Aorta (tissue), 5 donors: Measurements from ENCODE around the gene OR13C9. TPM values are rescaled to one million over a fixed set of nuclear protein-coding genes. Genes with fewer than 3 reads are reported as not detected.
"Not testable (repeated sequence)": the region's sequence is repeated elsewhere in the genome, so short reads cannot be mapped to it uniquely, and the experiment has no call there.

Experiments
- ATAC-seq: fragments of 200-7000 bp; cut with Tn5 transposase; one replicate; pipeline ENCODE4 v1.9.1; 2022; ENCODE audit warnings: moderate library complexity; ENCODE audit not compliant: low FRiP score
- DNase-seq, 2 donors: peaks; one replicate each; pipeline ENCODE4 v3.0.0-alpha.2; 2020
- H3K27ac ChIP-seq, 2 donors: one replicate each; pipeline ENCODE4 v1.5.1; 2013; ENCODE audit warnings: low read length in 2 of 2, mild to moderate bottlenecking in 2 of 2, moderate library complexity in 2 of 2, control low read depth in 1 of 2, inconsistent platforms in 1 of 2, low read depth in 1 of 2
- H3K27me3 ChIP-seq, 2 donors: one replicate each; pipeline ENCODE4 v1.6.1; 2013; ENCODE audit warnings: control low read depth in 1 of 2, low read length in 1 of 2, mild to moderate bottlenecking in 1 of 2, moderate library complexity in 1 of 2; ENCODE audit not compliant: insufficient read depth in 2 of 2, control insufficient read depth in 1 of 2
- H3K36me3 ChIP-seq, 2 donors: one replicate each; pipeline ENCODE4 v1.6.1; 2013; ENCODE audit warnings: control low read depth in 1 of 2, low read length in 1 of 2, mild to moderate bottlenecking in 1 of 2; ENCODE audit not compliant: insufficient read depth in 2 of 2, control insufficient read depth in 1 of 2
- H3K4me1 ChIP-seq, 2 donors: one replicate each; pipeline ENCODE4 v1.6.1; 2013; ENCODE audit warnings: low read length in 2 of 2, control low read depth in 1 of 2, mild to moderate bottlenecking in 1 of 2, moderate library complexity in 1 of 2; ENCODE audit not compliant: insufficient read depth in 2 of 2, control insufficient read depth in 1 of 2
- H3K4me3 ChIP-seq, 2 donors: one replicate each; pipeline ENCODE4 v1.5.1; 2013; ENCODE audit warnings: low read length in 2 of 2, control low read depth in 1 of 2, mild to moderate bottlenecking in 1 of 2
- H3K9me3 ChIP-seq: one replicate; pipeline ENCODE4 v1.6.1; 2013; ENCODE audit warnings: mild to moderate bottlenecking, low read length; ENCODE audit not compliant: control insufficient read depth
- WGBS, 2 donors: extraction: QIAGEN DNeasy Blood & Tissue Kit; methylation state at CpG; one replicate each; pipeline ENCODE4 v1.1.7; 2013; 5-methylcytosine and 5-hydroxymethylcytosine counted together
- intact Hi-C, 2 donors: fragments of 100-400 bp; cut with DNase I; formaldehyde crosslinking; loops; one replicate each; pipeline versions ENCODE4 v1.14.2 to v1.15.0; 2022
- long read RNA-seq, 2 donors: library from polyadenylated mRNA; unstranded; transcript quantifications; one replicate each; pipeline ENCODE4 v2.0.0, GENCODE V29; 2020 to 2021
- polyA plus RNA-seq, 2 donors: library from polyadenylated mRNA; stranded (reverse); fragments of 200-250 nt; gene quantifications; one replicate each; pipeline ENCODE4 v1.2.3, GENCODE V29; 2013
- total RNA-seq, 2 donors: library from RNA; stranded (reverse); fragmentation: NEBNext Ultra II Directional; extraction: Animal tissue kit (Norgen Biotek cat#: 25700); gene quantifications; one replicate each; pipeline ENCODE4 v1.2.1, GENCODE V29; 2021
- donor health status: healthy with polysubstance abuse.
- donor health status: Bipolar disorder and iron deficiency.
- donor health status: DM: no; HTN: no; CAD: no.
- donor health status: DM: no; HTN: no; CAD: no.
- donor health status: DM: yes; HTN: yes; CAD: no.

The OR13C9 gene, protein sequence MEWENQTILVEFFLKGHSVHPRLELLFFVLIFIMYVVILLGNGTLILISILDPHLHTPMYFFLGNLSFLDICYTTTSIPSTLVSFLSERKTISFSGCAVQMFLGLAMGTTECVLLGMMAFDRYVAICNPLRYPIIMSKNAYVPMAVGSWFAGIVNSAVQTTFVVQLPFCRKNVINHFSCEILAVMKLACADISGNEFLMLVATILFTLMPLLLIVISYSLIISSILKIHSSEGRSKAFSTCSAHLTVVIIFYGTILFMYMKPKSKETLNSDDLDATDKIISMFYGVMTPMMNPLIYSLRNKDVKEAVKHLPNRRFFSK
- total RNA-seq (not detected), polyA plus RNA-seq (not detected)
- long read RNA-seq, donor 1 = 0 reads
- long read RNA-seq, donor 2 = 0 reads

DNA sequence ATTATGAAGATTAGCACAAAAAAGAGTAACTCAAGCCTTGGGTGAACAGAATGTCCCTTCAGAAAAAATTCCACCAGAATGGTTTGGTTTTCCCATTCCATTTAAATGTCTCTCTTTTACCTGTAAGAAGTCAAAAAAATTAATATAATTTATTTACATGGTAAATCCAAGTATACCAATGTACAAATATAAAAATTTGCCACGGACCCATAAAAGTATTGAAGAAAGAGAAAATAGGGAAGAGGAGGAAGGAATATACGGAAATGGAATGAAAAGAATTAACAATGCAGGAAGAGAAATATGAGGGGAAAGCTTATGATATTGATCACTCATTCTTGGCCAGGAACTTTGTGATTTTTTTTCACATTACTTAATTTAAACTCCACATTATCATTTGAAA is at the start of gene OR13C9:
TSS of gene OR13C9 (minus strand) at position 101 of the 400 bp plus-strand sequence. CDS start at position 101, 0 bp downstream.
- intact Hi-C loops = no loop called here
- no peak within 1 kb of the TSS for H3K4me3 ChIP-seq
- H3K4me1 ChIP-seq = no peaks in the 10 kb centered on the region
- ATAC-seq (no peak), DNase-seq (no peak)
- no peak within 1 kb of the TSS for H3K27ac ChIP-seq
- H3K9me3 ChIP-seq = no peaks in the 10 kb centered on the region
- H3K36me3 ChIP-seq = no peaks in the 10 kb centered on the region
- H3K27me3 ChIP-seq = no peaks in the 10 kb centered on the region
- 65 to 73% methylated on average over 2 of the region's 2 CpGs for WGBS, 2 donors

DNA sequence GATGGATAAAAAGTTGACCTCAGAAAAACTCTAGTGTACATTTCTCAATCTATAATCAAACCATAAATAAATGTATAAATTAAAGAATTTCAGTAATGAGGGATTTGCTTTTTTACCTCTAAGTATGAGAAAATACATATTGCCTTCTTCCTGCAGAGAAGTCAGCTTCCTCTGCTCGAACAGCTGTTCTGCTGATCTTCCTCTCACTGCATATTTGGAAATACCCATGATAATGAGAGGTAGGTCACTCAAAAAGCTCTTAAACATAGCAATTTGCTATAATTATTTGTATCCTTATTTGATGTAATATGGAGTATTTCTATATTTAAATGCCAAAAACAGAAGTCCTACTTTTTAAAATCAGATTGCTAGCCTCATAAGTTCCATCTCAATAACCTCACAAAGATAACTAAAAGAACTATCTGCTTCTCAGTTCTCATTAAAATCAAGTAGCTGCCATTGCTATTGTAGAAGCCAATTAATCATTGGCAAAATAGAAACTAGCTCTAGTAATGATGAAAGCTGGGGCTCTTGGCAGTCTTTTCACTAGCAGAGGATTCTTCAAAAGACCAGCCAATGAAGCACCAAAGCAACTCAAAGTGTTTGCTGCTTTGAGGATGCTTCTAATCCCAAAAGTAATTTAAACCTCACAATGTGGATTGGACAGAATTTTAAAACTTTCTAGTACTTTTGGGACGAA is 40.6 kb upstream of the OR13C9 start:
- ATAC-seq = no peak
- intact Hi-C loops = no loop called here

DNA sequence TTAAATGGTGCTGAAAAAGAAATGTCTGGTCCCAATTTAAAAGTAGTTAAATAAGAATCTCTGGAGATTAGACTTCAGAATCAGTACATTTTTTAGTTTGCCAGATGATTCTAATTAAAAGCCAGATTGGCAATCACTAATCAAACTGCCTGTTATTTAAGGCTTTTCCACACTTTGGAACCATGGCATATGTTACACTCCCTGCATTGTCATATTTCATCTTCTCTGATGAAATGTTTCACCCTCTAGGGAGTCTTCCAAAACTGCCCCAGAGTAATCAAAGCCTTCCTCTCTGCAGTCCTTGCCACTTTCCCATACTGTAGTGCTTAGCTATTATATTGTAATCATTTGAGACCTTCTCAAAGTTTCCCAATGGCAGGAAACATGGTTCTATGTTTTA is 17.5 kb upstream of the OR13C9 start:
- ATAC-seq (no peak), DNase-seq (no peak)
- no peaks in the 10 kb centered on the region for H3K4me1 ChIP-seq
- intact Hi-C loops = no loop called here
- H3K27me3 ChIP-seq = no peaks in the 10 kb centered on the region
- no peak overlapping the region for H3K4me3 ChIP-seq
- H3K27ac ChIP-seq = no peak overlapping the region
- H3K9me3 ChIP-seq = peaks cover 1% of the 10 kb centered on the region
- no peaks in the 10 kb centered on the region for H3K36me3 ChIP-seq

More for the DNA sequence above, 40.6 kb upstream of the OR13C9 start:
- Histone ChIP-seq H3K27me3 (peaks cover 0 to 2% of the 10 kb centered on the region in 2 donors), H3K27ac (no peak overlapping the region), H3K9me3 (no peaks in the 10 kb centered on the region), H3K36me3 (no peaks in the 10 kb centered on the region), H3K4me3 (no peak overlapping the region), H3K4me1 (no peaks in the 10 kb centered on the region)
- DNase-seq = no peak
- WGBS, 2 donors = 55 to 59% methylated on average over 2 of the region's 2 CpGs

DNA sequence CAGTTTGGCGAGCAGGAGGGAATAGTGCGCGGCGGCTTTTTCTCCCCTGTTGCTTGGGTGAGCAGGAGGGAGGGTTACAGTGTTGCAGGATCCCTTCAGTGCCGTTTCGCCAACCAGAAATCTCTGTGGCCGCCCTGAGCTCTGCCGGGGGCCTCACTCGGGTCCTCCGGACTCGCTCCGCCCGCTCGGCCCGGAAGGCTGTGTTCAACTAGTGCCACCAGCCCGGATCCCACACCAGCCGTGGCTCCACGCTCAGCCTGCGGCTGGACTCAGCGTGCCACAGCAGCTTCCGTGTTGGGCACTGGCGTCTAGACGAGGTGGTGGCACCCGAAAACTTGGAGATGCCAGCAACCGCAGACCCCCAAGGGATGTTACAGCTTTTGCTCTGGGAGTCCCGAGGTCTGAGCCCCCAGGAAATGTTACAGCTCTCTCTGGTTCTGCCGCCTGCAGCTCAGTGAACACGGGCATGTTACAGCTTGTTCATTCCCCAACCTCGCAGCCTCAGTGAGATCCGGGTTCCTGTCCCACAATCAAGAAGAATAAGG is 16.0 kb upstream of the OR13C9 start:
- no peaks in the 10 kb centered on the region for H3K27me3 ChIP-seq
- ATAC-seq (no peak), DNase-seq (peak in 1 of 2 donors; percentile 74)
- H3K4me1 ChIP-seq = no peaks in the 10 kb centered on the region
- WGBS, 2 donors = 93 to 95% methylated on average over 30 of the region's 30 CpGs
- no peak overlapping the region for H3K4me3 ChIP-seq
- H3K36me3 ChIP-seq = no peaks in the 10 kb centered on the region
- intact Hi-C loops = no loop called here
- no peak overlapping the region for H3K27ac ChIP-seq
- peaks cover 1% of the 10 kb centered on the region for H3K9me3 ChIP-seq

DNA sequence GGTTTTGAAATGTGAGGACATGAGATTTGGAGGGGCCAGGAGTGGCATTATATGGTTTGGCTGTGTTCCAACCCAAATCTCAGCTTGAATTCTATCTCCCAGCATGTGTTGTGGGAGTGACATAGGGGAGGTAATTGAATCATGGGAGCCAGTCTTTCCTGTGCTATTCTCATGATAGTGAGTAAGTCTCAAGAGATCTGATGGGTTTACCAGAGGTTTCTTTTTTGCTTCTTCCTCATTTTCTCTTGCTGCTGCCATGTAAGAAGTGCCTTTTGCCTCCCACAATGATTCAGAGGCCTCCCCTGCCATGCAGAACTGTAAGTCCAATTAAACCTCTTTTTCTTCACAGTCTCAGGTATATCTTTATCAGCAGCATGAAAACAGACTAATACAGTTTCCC is 8.0 kb upstream of the OR13C9 start:
- intact Hi-C loops, H3K27me3 ChIP-seq, H3K36me3 ChIP-seq, DNase-seq, ATAC-seq, H3K27ac ChIP-seq, H3K4me1 ChIP-seq, H3K9me3 ChIP-seq, H3K4me3 ChIP-seq: not testable (repeated sequence)

DNA sequence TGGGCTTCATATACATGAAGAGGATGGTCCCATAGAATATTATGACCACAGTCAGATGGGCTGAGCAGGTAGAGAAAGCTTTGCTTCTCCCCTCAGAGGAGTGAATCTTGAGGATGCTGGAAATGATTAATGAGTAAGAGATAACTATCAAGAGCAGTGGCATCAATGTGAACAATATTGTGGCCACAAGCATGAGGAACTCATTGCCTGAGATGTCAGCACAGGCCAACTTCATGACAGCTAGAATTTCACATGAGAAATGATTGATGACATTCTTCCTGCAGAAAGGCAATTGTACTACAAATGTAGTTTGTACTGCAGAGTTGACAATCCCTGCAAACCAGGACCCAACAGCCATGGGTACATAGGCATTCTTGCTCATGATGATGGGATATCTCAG is 586 bp downstream of the OR13C9 start:
- DNase-seq (no peak), ATAC-seq (no peak)
- H3K27me3 ChIP-seq = no peaks in the 10 kb centered on the region
- H3K27ac ChIP-seq = no peak overlapping the region
- intact Hi-C loops = no loop called here
- H3K4me3 ChIP-seq = no peak overlapping the region
- H3K4me1 ChIP-seq = no peaks in the 10 kb centered on the region
- no peaks in the 10 kb centered on the region for H3K9me3 ChIP-seq
- H3K36me3 ChIP-seq = no peaks in the 10 kb centered on the region

DNA sequence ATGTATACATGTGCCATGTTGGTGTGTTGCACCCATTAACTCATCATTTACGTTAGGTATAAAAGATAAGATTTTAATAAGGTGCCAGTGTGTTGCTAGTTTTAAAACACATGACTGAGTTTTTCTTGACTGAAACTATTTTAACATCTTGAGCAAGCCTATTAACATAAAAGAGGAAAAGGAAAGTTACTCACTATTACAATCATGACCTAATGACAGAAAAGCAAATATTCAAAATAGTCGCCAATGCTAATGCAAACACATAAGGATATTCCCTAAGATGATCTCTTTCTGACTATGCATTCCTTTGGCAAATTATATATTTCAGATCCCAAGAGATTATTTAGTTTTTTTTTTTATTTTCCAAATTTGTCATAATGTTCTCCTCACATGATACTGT is 6.8 kb downstream of the OR13C9 start:
- Histone ChIP-seq H3K9me3 (no peaks in the 10 kb centered on the region), H3K4me1 (no peaks in the 10 kb centered on the region), H3K27me3 (no peaks in the 10 kb centered on the region), H3K4me3 (no peak overlapping the region), H3K27ac (no peak overlapping the region), H3K36me3 (no peaks in the 10 kb centered on the region)
- no peak for DNase-seq
- no peak for ATAC-seq
- WGBS, 2 donors = 74% methylated on average over 2 of the region's 2 CpGs
- intact Hi-C loops = no loop called here

DNA sequence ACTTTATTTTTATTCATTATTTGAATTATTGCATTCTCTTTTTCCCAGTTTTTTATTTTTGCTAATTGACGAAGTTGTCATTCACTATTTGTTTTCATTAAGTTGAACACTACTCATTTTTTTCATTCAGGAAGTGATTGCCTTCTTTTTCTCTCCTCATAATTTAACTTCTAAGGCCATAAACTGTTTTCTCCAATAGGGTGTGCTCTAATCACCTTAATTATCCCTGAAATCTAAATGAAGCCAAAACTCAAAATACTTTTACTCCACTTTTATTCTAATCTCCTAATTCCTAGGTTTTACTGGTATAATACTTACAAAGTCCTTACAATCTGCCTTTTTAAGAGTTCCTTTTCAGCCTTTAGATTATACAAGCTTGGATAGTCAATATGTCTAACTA is 9.7 kb downstream of the OR13C9 start:
- Histone ChIP-seq H3K9me3 (no peaks in the 10 kb centered on the region), H3K36me3 (no peaks in the 10 kb centered on the region), H3K27me3 (no peaks in the 10 kb centered on the region), H3K4me1 (no peaks in the 10 kb centered on the region), H3K27ac (no peak overlapping the region), H3K4me3 (no peak overlapping the region)
- 16 to 19% methylated on average over 1 of the region's 1 CpG for WGBS, 2 donors
- ATAC-seq = no peak
- intact Hi-C loops = no loop called here
- no peak for DNase-seq

DNA sequence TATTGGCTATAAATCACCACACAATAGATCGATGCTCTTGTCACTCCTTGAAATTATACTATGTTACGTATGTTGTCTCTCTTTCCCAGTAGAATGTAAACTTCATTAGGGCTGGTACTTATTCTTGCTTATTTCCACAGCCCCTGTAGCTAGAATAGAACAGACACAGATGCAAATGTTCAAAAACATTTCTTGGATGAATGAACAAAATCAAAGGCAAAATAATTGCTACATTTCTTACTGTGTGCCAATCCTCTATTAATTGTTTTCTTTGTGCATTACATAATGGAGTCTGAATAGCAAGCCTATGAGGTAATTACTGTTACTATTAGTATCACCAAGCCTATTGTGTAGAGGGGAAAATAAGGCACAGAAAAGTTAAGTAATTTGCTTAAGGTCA is 11.9 kb downstream of the OR13C9 start:
- 67 to 69% methylated on average over 2 of the region's 2 CpGs for WGBS, 2 donors
- intact Hi-C loops = no loop called here
- no peaks in the 10 kb centered on the region for H3K9me3 ChIP-seq
- no peaks in the 10 kb centered on the region for H3K36me3 ChIP-seq
- no peak for ATAC-seq
- H3K4me1 ChIP-seq = no peaks in the 10 kb centered on the region
- DNase-seq = no peak
- H3K4me3 ChIP-seq = no peak overlapping the region
- H3K27ac ChIP-seq = no peak overlapping the region
- H3K27me3 ChIP-seq = no peaks in the 10 kb centered on the region
